Gastrocnemius medialis (tissue), 4 donors: ENCODE measurements around the gene TIGD1.

ENCODE experiments used
- POLR2A ChIP-seq, 2 donors: fragments of 450-650 bp; IDR thresholded peaks; one replicate each; pipeline ENCODE4 v1.6.1; 2017; ENCODE audit warnings: antibody characterized with exemption in 2 of 2, mild to moderate bottlenecking in 2 of 2, moderate library complexity in 2 of 2
- TF ChIP-seq, protein P1 (sequence below), 5 experiments: fragments of 450-650 bp in 3 of 5; fragments of 200-600 bp in 2 of 5; sonication (generic) in 2 of 5; IDR thresholded peaks in 4 of 5; conservative IDR thresholded peaks in 1 of 5; 1 replicate in 4 of 5; 2 replicates in 1 of 5; pipeline ENCODE4 v1.5.1; 2016 to 2019; ENCODE audit warnings: antibody characterized with exemption in 5 of 5, mild to moderate bottlenecking in 3 of 5, moderate library complexity in 3 of 5

DNA sequence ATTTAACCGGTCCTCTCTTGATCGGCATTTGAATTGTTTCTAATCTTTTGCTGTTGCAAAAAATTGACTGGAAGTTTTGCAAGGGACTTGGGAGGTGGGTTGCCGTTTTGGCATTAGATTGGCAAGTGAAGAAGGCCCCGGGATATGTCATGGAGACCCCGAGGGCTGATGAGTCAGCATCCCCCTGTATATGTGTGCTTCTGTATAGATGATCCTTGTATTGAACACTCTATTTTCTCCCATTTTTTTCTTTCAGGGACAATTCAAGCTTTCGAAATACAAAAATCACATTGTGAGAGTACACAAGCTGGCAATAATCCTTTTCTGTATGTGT is 30.3 kb upstream of the TIGD1 start:
- TF ChIP-seq, protein P1, sequence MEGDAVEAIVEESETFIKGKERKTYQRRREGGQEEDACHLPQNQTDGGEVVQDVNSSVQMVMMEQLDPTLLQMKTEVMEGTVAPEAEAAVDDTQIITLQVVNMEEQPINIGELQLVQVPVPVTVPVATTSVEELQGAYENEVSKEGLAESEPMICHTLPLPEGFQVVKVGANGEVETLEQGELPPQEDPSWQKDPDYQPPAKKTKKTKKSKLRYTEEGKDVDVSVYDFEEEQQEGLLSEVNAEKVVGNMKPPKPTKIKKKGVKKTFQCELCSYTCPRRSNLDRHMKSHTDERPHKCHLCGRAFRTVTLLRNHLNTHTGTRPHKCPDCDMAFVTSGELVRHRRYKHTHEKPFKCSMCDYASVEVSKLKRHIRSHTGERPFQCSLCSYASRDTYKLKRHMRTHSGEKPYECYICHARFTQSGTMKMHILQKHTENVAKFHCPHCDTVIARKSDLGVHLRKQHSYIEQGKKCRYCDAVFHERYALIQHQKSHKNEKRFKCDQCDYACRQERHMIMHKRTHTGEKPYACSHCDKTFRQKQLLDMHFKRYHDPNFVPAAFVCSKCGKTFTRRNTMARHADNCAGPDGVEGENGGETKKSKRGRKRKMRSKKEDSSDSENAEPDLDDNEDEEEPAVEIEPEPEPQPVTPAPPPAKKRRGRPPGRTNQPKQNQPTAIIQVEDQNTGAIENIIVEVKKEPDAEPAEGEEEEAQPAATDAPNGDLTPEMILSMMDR (IDR thresholded peaks at IDR 0.05 in 4 of 5, conservative IDR thresholded peaks at IDR 0.05 in 1 of 5): no peak
- no peak for TF ChIP-seq POLR2A (IDR thresholded peaks at IDR 0.05)
